Measurements from ENCODE around the gene MACROD2.

Gene MACROD2

DNA sequence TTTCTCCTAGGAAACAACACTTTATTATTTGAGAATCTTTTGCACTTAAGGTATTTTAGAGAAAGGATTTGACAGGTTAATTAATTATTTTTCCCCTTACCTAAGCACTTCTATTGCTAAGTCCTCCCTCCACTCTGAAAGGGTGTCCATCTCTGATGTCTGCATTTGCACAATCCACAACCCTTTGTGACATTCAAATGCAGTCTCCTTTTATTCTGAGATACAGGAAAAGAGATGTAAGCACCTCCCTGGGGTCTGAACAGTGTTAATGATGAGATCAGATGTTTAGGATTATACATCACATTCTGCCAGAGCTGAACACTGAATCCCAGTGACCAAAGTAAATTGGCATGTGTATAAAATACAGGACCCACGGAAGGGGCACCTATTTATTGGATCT, 1206.3 kb downstream of the MACROD2 start:
- no peak for DNase-seq

DNA sequence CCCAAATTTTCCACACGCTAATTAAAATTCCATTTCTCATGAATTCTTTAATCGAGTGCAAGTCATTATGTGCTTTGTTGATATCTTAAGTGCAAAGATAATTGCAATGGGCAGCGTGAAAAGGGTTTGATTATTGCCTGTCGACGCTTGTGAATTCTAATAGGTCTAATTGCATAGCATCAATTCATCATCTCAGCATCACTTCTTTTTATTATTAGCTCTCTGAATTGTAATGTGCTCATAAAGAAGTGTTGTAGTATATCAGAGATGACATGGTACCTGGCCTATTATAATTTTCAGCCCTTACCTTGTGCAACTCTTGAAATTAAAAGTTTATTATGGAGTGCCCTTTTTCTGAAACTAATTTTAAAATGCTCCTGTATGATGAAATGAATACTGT, 1208.9 kb downstream of the MACROD2 start:
- no peak for DNase-seq

DNA sequence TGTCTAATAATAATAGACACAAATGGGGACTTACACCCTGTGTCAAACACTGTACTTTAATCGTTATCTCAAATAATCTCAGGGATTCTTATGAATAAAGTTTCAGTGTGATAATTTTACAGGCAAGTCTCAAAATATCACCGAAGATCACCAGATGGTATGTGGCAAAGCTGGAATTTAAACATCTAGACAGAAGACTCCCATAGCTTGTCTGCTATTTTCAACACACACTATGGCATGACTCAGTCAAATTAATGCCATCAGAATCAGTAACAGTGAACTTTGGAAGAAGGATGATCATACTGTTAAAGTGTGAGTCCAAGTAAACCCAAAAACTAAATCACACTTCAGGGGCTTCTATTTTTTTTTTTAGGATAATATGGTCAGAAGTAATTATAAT, 1209.7 kb downstream of the MACROD2 start:
- DNase-seq = no peak

DNA sequence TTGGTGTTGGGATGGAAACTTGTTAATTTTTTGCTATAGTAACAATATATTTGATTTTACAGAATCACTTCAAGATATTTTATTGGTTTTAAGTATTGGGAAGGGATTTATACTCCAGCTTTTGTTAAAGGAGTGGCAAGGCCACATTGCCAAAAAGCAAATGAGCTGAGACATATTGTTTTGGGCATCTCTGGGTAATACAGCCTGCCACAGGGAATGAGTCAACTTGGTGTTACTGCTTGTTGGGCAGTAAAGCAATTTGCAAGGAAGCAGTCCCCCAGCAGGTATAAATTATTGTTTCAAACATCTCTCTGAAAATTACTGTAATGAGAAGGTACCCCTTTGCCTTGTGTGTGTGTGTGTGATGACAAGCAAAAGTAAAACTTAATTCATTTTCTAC, 1210.4 kb downstream of the MACROD2 start:
- no peak for DNase-seq

DNA sequence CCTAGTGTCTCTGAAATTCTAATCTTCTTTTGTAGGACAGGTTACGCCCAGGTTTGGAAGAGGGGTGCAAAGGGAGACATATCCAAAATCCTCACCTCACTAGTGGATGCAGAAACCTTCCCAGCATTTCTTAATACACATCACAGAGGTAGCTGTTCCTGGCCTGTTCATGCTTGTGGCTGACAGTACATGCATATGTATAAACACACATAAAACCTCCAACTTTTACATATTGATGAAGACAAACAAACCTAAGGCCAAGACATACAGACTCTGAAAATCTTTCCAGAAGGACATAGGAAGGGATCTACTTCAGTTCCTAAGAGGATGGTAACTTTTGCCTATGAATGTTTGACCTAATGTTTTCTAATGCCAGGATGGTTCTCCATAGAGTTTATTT, 1214.2 kb downstream of the MACROD2 start:
- no peak for DNase-seq

DNA sequence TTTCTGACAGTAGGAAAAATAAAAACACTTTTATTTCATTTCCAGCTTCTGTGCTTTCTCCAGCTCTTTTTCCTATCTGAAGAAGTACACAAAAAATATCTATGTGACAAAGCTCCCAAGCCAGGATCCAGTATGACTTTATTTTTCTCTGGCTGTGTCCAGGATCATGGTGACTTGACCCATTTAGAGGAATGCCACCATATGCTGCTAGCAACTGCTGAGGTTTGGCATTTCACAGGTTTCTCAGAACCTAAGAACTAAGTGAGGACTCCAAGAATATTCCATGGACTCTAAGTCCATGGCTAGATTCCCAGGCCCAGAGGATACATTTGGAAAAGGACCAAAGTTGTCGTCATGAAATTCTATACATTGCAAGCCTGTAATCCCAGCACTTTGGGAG, 1218.7 kb downstream of the MACROD2 start:
- DNase-seq = no peak

DNA sequence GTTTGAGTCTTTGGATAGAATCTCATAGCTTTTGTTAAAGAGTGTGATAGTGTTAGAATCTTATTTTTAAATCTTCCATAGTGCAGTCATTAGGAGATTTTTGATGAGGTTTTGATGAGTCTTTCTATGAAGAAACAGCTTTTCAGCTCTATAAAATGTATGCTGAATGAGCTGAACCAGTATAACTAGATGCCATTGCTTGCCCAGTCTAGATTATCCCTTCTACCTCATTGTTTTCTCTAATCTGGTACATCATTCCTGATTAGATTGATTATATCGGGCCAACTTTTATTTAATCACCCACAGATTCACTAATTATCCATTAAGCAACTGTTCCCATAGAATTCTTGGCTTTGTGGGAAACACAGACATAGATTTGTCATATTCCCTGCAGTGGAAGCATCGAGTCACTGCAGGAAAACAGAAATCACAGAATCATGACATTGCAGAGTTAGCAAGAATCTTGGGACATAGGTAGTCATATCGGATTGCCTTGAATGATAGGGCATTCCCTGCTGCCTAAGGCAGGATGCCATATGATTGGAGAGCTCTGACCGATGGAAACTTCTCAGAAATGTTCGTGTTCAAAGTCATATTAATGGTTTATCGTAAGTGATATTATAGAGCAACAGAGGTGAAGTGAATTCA, 1224.8 kb downstream of the MACROD2 start:
- DNase-seq = no peak

DNA sequence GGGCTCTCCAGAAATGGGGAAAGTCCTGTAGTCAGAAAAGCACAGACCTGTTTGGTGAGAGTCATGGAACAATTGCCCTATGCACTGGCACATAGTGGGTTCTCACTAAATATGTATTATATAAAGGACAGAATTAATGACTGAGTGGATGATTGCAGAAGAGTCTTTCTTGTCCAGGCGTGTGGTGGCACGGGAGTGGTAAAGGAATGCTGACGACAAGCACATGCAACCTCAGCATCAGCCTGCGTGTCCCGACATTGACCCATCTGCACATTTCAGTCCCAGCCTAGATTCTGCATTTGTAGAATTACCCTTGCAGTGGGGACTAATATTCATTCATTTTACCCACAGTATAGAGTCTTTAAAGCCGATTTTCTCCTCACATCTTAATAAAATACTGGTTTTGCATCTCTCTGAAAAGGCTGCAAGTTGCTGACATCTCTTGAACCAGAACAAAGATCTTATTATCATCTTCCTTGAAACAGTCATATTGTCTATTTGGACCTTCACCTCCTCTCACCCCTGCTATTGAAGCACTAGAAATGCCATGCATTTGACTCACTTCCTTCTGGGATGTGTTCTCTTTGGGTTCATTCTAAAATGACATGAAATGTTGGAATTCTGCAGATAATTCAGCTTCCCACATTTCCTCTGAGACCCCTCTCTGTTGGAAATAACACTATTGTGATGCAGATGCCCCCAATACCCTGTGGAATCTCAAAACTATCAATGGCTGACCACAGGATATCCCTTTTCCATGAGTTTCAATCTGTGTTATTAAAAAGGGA, 1225.7 kb downstream of the MACROD2 start:
- DNase-seq = no peak

DNA sequence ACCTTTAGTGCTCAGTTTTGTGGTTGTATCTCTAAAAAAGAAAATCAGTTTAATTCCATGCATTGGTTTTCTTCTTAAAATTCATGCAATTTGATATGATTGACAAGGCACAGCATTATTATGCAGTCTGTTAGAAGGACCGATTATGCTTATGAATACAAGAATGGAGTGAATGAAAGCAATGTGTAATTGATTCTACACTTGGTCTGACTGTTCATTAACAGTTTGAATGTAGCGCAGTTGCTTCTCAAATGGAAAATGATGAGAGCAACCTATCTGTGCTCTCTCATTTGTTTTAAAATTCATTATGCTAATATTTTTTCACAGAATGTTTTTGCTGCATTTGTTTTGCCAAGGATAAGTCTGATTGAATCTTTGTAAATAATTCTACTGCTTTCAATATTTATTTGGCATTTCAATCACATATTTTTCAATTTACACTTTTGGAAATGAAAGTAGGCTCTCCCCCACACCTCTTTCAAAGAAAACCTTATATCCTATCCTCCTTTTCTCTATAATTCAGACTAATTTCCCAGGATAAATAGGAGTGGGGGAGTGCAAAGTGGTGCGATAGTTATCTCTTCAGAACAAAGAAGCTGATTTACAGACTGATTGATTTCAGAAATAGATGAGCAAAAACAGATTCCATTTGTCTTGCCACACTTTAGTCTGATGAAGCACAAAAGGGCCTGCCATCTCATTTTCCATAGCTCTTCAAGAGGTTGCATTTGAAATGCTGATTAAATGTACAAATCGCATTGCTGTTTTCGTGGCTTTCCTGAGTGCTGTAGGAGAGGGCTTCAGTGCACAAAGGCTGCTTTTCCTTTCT, 1227.4 kb downstream of the MACROD2 start:
- no peak for DNase-seq

DNA sequence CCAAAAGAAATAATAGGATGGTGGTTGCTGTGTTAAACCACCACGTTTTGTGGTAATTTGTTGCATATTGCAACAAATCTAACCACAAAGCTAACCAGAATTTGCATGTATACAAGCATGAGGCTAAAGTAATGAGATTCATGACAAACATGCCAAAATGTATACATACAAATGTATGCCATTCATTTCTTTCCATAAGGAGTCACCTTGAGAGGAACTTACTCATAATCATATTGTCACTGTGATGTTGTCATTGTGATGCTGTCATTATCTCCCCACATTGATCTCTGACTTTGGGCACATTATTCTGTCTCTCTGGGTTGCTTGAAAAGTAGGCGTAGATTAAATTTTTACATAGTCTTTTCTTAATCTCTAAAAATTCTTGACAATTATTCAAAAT, 1228.9 kb downstream of the MACROD2 start:
- no peak for DNase-seq

DNA sequence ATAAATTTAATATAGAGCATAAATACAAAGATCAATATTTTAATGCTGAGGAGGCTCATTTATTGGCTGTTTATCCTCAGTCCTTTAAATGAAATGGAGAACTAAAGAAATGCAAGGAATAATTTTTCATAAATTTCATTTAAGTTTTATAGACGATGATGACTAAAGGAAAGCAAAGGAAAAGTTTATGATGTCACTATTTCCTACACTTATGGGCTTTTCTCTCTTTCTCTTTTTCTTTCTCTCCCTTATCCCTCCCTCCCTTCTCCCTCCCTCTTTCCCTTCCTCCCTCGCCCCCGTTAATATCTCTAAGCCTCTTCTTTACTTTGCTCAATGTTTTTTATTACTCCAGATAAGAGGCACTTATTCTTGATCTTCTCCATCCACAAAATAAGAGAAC, 1231.8 kb downstream of the MACROD2 start:
- DNase-seq = no peak

DNA sequence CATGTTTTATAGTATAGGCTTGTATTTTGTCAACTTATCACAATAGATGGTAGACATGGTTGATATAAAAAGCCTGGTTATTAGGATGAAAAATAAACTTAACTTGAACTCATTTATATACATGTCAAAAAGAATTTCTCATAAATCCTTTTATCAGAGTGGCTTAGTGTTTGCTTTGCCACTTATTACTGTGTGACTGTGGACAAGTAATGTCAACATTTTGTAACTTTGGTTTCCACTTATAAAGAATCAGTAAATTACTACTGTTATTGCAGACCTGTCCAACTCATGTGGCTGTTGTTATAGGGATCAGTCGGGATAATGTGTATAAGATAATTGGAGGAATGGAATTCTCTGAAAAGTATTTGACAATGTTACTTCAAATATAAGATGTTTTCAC, 1236.9 kb downstream of the MACROD2 start:
- no peak for DNase-seq

DNA sequence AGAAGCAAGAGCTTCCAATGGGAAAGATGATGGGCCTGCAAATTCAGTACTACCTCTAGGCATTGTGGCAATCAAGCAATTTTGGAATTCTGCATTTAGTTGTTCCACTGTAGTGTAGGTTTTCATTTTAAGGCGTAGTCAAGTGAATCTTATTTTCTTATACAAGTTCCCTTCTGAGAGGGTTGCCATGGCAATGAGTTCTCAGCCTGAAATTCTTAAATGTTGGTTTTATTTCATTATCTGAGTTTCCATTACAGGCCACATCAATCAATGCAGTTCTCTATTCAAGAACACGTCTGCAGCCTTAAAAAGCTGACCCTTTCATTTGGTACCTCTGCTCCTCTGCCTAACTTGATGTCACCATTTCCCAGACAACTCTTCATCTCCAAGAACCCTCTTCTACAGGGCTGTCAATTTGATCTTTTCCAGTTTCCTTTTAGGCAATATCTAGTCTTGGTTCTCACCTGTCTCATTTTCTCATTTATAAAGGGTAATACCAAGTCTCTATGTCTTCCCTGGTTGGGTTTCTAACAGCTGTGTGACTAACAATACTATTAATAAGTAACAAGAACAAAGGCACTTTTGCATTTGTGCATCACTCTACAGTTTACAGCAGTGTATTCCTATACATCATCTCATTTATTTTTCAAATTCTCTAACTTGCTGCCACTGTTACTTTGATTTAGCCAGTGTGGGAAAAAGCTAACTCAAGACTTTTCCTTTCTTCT, 1240.3 kb downstream of the MACROD2 start:
- no peak for DNase-seq

DNA sequence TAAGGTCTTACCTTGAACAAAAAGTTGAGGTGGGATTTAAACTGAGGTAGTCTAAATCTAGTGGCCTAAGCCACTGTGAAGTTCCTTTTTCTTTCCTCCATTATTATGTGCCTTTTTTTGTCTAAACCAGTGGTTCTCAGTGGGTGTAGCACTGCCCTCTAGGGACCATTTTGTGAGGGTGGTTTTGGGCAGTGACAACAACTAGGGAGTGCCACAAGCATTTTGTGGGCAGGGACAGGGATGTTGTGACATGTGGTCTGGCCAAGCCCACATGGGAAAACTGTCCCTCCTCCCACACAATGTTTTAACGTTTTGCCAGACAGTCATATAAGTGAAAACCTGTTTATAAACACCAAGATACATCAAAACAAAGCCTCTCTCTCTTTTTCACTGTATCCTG, 1241.5 kb downstream of the MACROD2 start:
- no peak for DNase-seq

DNA sequence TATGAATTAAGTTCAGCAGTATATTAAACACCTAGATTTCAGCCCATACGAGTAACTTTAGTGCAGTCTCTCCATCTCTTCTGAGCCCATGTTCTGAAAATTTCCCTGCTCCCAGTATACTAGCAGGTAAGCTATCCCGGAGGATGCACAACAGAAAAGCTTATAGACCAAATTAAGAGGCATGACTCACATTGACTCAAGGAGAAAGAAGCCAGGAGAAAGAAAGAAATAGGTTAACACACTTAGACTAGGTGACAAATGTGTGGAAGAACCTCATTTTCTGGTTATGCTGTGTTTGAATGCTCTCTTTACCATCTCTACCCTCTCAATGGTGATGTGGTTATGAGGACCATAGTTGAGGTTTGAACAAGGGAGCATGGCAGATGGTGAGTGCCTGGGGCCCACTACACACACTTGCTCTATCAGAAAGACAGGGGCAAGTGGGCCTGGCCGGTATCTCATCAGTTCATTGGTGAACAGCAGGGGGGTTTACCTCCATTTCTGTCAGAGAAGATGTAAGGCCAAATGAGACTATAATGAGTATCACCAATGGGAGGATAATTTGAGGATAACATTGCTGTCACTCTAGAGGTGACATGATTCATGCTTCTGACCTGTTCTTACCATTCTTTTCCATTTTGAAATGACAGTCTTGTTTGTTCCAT, 1244.4 kb downstream of the MACROD2 start:
- DNase-seq = no peak

DNA sequence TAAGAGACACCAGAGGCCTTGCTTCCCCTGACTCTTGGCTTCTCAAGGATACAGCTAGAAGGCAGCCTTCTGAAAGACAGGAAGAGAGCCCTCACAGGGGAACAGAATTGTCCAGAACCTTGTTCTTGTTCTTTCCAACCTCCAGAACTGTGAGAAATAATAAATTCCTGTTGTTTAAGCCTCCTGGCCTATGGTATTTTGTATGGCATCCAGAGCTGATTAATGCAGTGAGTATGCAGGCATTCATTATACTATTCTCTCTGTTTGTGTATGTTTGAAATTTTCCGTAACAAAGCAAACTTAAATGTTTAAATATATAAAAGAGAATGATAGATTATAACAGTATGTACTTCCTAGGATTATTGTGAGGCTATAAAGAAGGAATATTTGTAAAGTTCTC, 1245.5 kb downstream of the MACROD2 start:
- DNase-seq = no peak

DNA sequence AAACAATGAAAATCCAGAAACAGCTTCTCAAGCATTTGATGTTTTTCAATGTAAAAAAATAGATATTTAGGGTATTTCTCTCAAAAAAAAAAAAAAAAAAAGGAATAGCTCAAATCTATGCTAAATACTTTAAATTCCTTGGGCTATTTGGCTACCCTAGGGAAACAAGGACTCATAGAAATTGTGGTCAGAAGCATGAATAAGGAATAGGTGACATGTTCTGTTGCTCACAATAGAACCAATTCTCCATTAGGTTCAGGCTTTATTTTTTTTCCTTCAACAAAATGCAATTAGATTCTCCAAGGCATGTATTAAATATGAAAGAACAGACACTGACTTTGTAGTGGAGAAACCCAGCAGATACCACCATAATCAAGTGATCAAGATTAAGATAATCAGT, 1246.4 kb downstream of the MACROD2 start:
- DNase-seq = no peak

DNA sequence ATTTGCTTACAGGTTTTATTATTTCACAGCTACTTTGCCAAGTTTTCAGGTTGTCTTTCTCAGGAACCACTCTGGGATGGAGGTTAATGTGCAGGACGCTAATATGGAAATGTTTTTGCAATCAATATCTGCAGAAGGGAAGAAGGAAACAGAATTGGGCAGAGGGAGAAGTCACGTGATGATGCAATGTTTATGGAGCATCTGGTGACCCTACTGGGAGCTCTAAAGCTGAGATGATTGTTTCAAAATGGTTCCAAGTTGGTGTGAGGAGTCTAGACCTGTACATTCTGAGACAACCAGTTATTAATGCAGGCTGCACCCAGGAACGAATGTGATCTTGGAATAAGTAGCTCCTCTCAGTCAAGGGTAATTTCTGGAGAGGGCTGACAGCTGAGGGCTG, 1247.5 kb downstream of the MACROD2 start:
- no peak for DNase-seq

DNA sequence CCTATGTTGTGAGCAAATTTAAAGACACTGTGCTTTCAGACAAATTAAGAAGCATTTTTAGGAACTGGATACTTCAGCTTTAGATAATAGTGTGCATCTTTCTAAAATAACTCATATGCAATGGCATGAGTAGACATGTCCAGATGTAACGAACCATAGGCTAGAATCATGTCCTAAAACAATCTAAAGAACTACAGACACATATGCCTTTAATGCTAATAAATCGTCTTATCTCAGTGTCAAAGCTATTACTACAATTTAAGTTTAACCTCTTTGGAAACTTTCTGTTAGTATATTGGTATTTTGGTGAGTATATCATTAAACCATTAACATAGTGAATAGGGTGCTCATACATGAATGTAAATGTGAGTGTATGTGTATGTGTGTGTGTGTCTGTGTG, 1250.6 kb downstream of the MACROD2 start:
- DNase-seq = no peak

DNA sequence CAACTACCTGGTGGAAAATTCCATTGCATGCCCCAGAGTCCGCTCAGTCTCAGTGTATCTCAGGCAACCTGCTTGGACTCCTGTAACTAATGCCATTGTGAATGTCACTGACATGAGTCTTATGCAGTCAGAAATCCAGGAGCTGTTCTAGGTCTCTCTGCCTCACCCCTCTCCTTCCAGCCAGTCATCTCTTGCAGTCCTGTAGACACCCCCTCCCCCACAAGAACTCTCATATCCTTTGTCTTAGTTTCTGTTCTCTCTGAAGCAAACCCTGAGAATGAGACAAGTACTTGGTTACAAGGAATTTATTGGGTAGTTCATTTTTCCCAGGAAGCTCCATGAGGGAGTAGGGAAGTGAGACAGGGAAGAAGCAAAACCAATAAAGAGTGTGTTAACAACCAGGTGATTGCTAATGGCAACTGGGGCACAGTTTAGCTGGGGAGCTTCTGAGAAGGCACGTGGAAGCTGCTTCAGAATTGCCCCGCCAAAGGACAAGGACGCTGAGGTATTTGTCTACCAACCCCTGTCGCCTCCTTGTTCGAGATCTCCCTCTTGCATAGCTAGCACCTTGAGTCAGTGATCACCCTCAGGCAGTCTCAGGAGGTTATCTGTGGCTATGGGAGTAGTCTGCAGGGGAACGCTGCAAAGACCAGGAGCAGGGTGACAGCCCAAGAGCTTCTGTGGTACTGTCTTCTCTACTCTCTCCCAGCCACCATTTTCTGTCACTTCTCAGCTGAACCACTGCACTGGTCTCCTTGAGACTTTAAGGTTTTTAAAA, 1253.5 kb downstream of the MACROD2 start:
- DNase-seq = no peak

DNA sequence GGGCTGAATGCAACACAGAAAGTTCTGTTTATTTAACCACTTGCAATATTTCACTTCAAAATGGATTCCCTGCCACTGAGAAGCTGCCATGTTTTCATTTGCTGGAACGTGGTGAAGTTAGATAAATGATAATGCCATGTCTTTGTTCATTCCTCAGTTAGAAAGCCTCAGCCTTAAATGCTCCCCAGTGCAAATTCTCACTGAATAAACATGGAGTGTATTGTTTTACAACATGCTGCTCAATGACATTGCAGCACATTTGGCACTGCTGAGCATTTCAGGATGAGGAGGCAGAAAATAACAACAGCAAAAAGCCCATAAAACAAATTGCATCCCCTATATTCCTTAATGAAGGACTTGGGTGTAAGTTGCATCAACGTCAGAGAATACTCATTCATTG, 1255.9 kb downstream of the MACROD2 start:
- no peak for DNase-seq

DNA sequence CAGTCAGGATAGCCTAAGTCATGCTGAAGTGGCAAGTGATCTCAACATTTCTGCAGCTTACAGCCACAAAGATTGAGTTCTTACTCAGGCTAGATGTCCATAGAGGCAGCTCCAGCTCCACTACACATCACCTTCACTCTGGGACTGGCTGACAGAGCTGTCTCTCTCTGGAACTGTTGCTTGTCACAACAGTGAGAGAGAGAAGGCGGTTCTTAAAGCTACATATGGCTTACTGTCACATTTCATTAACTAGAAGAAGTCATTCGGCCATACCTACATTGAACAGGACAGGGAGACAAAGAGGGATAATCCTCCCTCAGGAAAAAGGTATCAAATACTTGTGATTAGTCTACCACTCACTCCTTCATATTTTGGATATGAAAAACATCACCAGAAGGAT, 1257.0 kb downstream of the MACROD2 start:
- DNase-seq = no peak

All from activated CD4-positive, alpha-beta T cell treated with anti-CD3 and anti-CD28 coated beads for 1 hour (primary cell).